Hepatocyte (in vitro differentiated cells): ENCODE results near the gene BRCA2.

Experiments used
- EZH2 ChIP-seq: fragments of 200-600 bp; sonication (generic); IDR thresholded peaks from 2 replicates; pipeline ENCODE4 v1.6.1; 2016; ENCODE audit warnings: antibody characterized with exemption, mild to moderate bottlenecking, borderline replicate concordance
- EZH2phosphoT487 ChIP-seq: fragments of 200-600 bp; sonication (generic); IDR thresholded peaks from one replicate; pipeline ENCODE4 v1.6.1; 2018; ENCODE audit warnings: antibody characterized with exemption, mild to moderate bottlenecking, low read depth, moderate library complexity; ENCODE audit not compliant: unreplicated experiment, severe bottlenecking
- TF ChIP-seq, protein P1 (sequence below): fragments of 200-600 bp; sonication (generic); IDR thresholded peaks from 2 replicates; pipeline ENCODE4 v1.5.1; 2016; ENCODE audit warnings: antibody characterized with exemption, mild to moderate bottlenecking; ENCODE audit not compliant: poor library complexity

DNA sequence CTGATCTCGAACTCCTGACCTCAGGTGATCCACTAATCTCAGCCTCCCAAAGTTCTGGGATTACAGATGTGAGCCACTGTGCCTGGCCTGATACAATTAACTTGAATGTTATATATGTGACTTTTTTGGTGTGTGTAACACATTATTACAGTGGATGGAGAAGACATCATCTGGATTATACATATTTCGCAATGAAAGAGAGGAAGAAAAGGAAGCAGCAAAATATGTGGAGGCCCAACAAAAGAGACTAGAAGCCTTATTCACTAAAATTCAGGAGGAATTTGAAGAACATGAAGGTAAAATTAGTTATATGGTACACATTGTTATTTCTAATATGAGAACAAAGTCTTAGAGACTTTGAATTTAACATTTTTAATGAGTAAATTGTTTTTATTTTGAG lies 55.5 kb downstream of the BRCA2 start:
- TF ChIP-seq, protein P1, sequence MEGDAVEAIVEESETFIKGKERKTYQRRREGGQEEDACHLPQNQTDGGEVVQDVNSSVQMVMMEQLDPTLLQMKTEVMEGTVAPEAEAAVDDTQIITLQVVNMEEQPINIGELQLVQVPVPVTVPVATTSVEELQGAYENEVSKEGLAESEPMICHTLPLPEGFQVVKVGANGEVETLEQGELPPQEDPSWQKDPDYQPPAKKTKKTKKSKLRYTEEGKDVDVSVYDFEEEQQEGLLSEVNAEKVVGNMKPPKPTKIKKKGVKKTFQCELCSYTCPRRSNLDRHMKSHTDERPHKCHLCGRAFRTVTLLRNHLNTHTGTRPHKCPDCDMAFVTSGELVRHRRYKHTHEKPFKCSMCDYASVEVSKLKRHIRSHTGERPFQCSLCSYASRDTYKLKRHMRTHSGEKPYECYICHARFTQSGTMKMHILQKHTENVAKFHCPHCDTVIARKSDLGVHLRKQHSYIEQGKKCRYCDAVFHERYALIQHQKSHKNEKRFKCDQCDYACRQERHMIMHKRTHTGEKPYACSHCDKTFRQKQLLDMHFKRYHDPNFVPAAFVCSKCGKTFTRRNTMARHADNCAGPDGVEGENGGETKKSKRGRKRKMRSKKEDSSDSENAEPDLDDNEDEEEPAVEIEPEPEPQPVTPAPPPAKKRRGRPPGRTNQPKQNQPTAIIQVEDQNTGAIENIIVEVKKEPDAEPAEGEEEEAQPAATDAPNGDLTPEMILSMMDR: no peak
- TF ChIP-seq EZH2 (no peak), EZH2phosphoT487 (no peak)
